A673 (cell line): Measurements from ENCODE around the gene RBMX. TPM values are rescaled to one million over a fixed set of nuclear protein-coding genes. Genes with fewer than 3 reads are reported as not detected.

ENCODE experiments used
- BruUV-seq: library from RNA; stranded (reverse); fragments of 400-500 nt; replicated peaks from 2 replicates; lab custom pipeline; 2021; lab: Mats Ljungman, UMichigan
- CTCF ChIA-PET: fragments of 300-600 bp; sonication (Branson Sonifier 250); formaldehyde crosslinking; loops from one replicate; lab custom pipeline; 2022; ENCODE audit warnings: antibody characterized with exemption; lab: Charles Lee
- POLR2A ChIA-PET: fragments of 300-600 bp; sonication (Branson Sonifier 250); formaldehyde crosslinking; loops from one replicate; lab custom pipeline; 2022; ENCODE audit warnings: antibody characterized with exemption; ENCODE audit not compliant: low non-redundant PET; lab: Charles Lee
- DNase-seq: peaks from one replicate; pipeline ENCODE4 v3.0.0-alpha.2; 2015; ENCODE audit warnings: low spot score
- H3K27ac ChIP-seq: fragments of 200-600 bp; sonication (generic); 2 replicates; pipeline ENCODE4 v1.5.1; 2016; ENCODE audit warnings: mixed run types, low read depth, mild to moderate bottlenecking, mixed read lengths, antibody characterized with exemption, low read length; ENCODE audit not compliant: poor library complexity, severe bottlenecking
- H3K27me3 ChIP-seq: fragments of 200-600 bp; sonication (generic); replicated peaks from 2 replicates; pipeline ENCODE4 v1.6.1; 2017; ENCODE audit warnings: mixed run types, low read depth, mild to moderate bottlenecking, mixed read lengths, antibody characterized with exemption, low read length; ENCODE audit not compliant: insufficient read depth, poor library complexity
- H3K36me3 ChIP-seq: fragments of 200-600 bp; sonication (generic); 2 replicates; pipeline ENCODE4 v1.6.1; 2016; ENCODE audit warnings: mixed run types, mild to moderate bottlenecking, mixed read lengths, antibody characterized with exemption, low read length; ENCODE audit not compliant: insufficient read depth, poor library complexity, severe bottlenecking
- H3K4me1 ChIP-seq: fragments of 200-600 bp; sonication (generic); 2 replicates; pipeline ENCODE4 v1.6.1; 2017; ENCODE audit warnings: mixed run types, mild to moderate bottlenecking, mixed read lengths, antibody characterized with exemption, low read length; ENCODE audit not compliant: insufficient read depth, poor library complexity, severe bottlenecking
- H3K4me3 ChIP-seq: fragments of 200-600 bp; sonication (generic); 2 replicates; pipeline ENCODE4 v1.5.1; 2016; ENCODE audit warnings: low read depth, mixed run types, mild to moderate bottlenecking, mixed read lengths, low read length; ENCODE audit not compliant: poor library complexity, severe bottlenecking
- H3K9me3 ChIP-seq: fragments of 200-600 bp; sonication (generic); 2 replicates; pipeline ENCODE4 v1.6.1; 2016; ENCODE audit warnings: mixed run types, low read depth, mild to moderate bottlenecking, mixed read lengths, antibody characterized with exemption, low read length; ENCODE audit not compliant: poor library complexity, severe bottlenecking
- CTCF ChIP-seq: fragments of 300-800, 200-600 bp; sonication (generic); conservative IDR thresholded peaks from 2 replicates; pipeline ENCODE4 v1.5.1; 2017; ENCODE audit warnings: low read depth, mild to moderate bottlenecking, antibody characterized with exemption, low read length, moderate library complexity, mixed read lengths
- EZH2 ChIP-seq: fragments of 200-600 bp; sonication (generic); IDR thresholded peaks from 2 replicates; pipeline ENCODE4 v1.6.1; 2017; ENCODE audit warnings: borderline replicate concordance, low read depth, mild to moderate bottlenecking, mixed read lengths, antibody characterized with exemption, low read length; ENCODE audit not compliant: poor library complexity, severe bottlenecking
- intact Hi-C: fragments of 100-400 bp; cut with micrococcal nuclease; formaldehyde crosslinking; loops from one replicate; pipeline ENCODE4 v1.10.0; 2022; ENCODE audit not compliant: unreplicated experiment
- total RNA-seq: library from RNA; stranded (reverse); gene quantifications from 2 replicates; pipeline ENCODE4 v1.2.3, GENCODE V29; 2021

The RBMX gene
- total RNA-seq, 1 experiment from 2014 or later, result 432 TPM

GRCh38 chrX:136867518-136867917 is 13.0 kb downstream of the RBMX start:
- POLR2A ChIA-PET, result no interaction called here
- Histone ChIP-seq H3K36me3 (peaks cover 80% of the 10 kb centered on the region), H3K27me3 (no peaks in the 10 kb centered on the region), H3K27ac (no peak overlapping the region), H3K9me3 (no peaks in the 10 kb centered on the region), H3K4me3 (no peak overlapping the region), H3K4me1 (peaks cover 10% of the 10 kb centered on the region)
- BruUV-seq, result no TSS peak
- DNase-seq, result no peak
- no peak for TF ChIP-seq EZH2
- no peak for TF ChIP-seq CTCF
- intact Hi-C loops, result loop anchor here (5.0 kb wide), 1 partner anchor 60 kb away; no protein-coding TSS in a partner anchor
- CTCF ChIA-PET, result no interaction called here

- H3K4me3 ChIP-seq, result no peak overlapping the region
- peaks cover 80% of the 10 kb centered on the region for H3K36me3 ChIP-seq
- BruUV-seq, result no TSS peak
- CTCF ChIA-PET, result no interaction called here
- intact Hi-C loops, result loop anchor here (5.0 kb wide), 1 partner anchor 60 kb away; no protein-coding TSS in a partner anchor
- no peaks in the 10 kb centered on the region for H3K9me3 ChIP-seq
- no peak overlapping the region for H3K27ac ChIP-seq
- POLR2A ChIA-PET, result no interaction called here
- H3K4me1 ChIP-seq, result peaks cover 8% of the 10 kb centered on the region
- no peak for DNase-seq
- TF ChIP-seq CTCF, result no peak
- no peak for TF ChIP-seq EZH2
- no peaks in the 10 kb centered on the region for H3K27me3 ChIP-seq
Measured at GRCh38 chrX:136867096-136867491, 13.4 kb downstream of the RBMX start.

- Histone ChIP-seq H3K27me3 (no peaks in the 10 kb centered on the region), H3K9me3 (no peaks in the 10 kb centered on the region), H3K36me3 (peaks cover 80% of the 10 kb centered on the region), H3K4me1 (peaks cover 4% of the 10 kb centered on the region), H3K4me3 (no peak overlapping the region), H3K27ac (no peak overlapping the region)
- ChIA-PET POLR2A (no interaction called here), CTCF (no interaction called here)
- intact Hi-C loops, result loop anchor here (5.0 kb wide), 1 partner anchor 61 kb away; no protein-coding TSS in a partner anchor
- BruUV-seq, result TSS peak; percentile 1
- no peak for DNase-seq
- TF ChIP-seq CTCF (no peak), EZH2 (no peak)
Measured at GRCh38 chrX:136866337-136867095, 14.0 kb downstream of the RBMX start.
